ENCODE data around the gene STIP1.

STIP1 gene

DNA sequence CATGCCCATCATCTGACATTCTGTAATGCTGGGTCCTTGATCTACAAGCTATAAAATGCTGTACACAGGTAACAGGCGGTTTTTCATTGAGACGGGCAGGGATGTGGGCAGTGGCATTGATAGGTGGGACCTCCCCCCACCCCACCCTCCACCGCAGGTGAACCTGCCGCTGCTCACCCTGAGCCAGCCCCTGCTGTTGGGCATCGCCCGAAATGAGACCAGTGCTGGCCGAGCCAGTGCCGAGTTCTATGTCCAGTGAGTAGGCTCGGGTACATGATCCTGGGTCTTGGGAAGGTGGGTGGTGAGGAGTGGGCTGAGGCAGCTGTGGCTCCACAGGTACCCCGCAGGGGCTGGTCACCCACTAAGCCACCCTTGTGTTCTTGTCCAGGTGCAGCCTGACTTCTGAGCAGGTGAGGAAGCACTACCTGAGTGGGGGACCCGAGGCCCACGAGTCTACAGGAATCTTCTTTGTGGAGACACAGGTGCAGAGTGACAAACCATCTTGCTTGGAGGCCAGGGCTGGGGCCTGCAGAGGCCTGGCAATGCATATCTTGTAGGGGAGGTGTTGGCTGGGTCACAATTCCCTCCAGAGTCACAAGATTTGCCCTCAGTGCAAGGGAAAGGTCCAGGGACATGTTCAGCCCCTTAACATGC, 43.2 kb downstream of the STIP1 start:
- TF ChIP-seq, protein P1, sequence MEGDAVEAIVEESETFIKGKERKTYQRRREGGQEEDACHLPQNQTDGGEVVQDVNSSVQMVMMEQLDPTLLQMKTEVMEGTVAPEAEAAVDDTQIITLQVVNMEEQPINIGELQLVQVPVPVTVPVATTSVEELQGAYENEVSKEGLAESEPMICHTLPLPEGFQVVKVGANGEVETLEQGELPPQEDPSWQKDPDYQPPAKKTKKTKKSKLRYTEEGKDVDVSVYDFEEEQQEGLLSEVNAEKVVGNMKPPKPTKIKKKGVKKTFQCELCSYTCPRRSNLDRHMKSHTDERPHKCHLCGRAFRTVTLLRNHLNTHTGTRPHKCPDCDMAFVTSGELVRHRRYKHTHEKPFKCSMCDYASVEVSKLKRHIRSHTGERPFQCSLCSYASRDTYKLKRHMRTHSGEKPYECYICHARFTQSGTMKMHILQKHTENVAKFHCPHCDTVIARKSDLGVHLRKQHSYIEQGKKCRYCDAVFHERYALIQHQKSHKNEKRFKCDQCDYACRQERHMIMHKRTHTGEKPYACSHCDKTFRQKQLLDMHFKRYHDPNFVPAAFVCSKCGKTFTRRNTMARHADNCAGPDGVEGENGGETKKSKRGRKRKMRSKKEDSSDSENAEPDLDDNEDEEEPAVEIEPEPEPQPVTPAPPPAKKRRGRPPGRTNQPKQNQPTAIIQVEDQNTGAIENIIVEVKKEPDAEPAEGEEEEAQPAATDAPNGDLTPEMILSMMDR (IDR thresholded peaks at IDR 0.05; ENCODE audit: insufficient read depth, low read depth, low read length, missing control alignments) = no peak
- no peak for DNase-seq (ENCODE audit: low read depth)
- H3K4me3 ChIP-seq (ENCODE audit: low read length) = no peak overlapping the region

DNA sequence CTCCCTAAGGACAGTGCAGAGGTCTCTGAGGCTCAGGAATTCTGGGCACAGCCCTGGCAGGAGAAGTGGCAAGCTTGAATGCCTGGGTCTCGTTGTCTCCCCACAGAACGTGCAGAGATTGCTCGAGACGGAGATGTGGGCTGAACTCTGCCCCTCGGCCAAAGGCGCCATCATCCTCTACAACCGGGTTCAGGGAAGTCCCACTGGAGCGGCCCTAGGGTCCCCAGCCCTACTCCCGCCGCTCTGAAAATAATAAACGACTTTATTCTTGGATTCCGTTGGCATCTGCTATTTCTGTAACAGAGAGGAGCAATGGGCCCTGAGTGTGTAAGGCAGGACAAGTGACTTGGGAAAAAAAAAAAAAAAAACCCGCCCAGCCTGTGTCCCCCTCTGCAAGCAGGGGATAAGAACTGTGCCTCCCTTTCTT, 43.8 kb downstream of the STIP1 start:
- peak overlapping the region; percentile 80 for H3K4me3 ChIP-seq (ENCODE audit: low read length)
- DNase-seq (ENCODE audit: low read depth) = no peak
- TF ChIP-seq, protein P1 (IDR thresholded peaks at IDR 0.05; ENCODE audit: insufficient read depth, low read depth, low read length, missing control alignments) = no peak

DNA sequence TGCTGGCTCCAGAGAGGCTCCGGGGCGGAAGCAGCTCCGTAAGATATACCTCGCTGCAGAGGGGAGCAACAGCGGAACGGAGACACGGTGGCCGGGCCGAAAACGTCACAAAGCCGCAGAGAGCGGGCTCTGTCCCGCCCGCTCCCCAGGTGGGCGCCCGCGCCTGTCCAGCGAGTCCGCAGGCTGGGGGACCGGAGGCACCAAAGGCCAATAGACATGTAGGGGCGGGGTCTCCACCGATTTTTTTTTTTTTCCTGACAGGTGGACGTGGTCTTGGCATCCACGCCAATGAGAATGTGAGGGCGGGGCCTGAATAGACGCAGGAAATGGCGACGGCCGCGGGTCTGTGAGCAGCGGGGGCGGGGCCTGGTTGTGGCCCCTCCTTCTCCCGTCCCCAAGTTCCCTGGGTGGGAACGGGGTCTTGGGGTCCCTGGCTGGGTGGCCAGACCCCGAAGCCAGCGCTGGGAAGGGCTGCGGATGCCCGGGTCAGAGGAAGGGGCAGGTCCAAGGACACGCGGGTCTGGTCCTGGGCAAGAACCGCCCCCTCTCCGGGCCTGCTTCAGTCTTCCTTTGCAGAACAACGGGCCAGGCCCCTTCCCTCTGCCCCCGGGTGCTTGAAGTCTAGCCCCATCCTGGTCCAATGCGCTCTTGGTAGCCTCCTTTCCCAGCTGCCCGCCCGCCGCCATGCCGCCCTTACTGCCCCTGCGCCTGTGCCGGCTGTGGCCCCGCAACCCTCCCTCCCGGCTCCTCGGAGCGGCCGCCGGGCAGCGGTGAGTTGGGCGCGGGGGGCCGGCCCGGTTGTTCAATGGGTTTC, 44.4 kb downstream of the STIP1 start, which contains the start of gene DNAJC4:
Gene DNAJC4 (plus strand): TSS at position 378 of the 814 bp plus-strand sequence. CDS start 307 bp downstream, at position 685.
- H3K4me3 ChIP-seq (ENCODE audit: low read length) = peak within 1 kb of the TSS; percentile 80
- TF ChIP-seq, protein P1 (IDR thresholded peaks at IDR 0.05; ENCODE audit: insufficient read depth, low read depth, low read length, missing control alignments) = no peak

DNA sequence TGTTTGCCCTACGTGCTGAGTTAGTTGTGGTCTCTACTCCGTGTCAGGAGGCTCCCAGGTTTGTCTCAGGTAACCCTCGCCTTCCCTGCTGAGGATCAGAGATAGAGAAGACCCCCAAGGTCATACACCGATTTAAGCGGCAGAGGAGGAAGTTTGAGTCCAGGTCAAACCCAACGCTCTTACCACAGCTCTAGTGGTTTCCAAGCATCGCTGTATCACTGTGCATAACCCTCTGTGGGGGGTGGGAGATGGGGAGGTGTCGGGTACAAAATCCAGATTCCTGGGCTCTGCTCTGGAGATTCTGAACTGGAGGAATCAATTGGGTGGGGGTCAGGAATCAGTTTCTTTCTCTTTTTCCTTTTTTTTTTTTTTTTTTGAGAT, 45.0 kb downstream of the STIP1 start:
- TF ChIP-seq, protein P1 (IDR thresholded peaks at IDR 0.05; ENCODE audit: insufficient read depth, low read depth, low read length, missing control alignments) = no peak
- DNase-seq (ENCODE audit: low read depth) = no peak
- H3K4me3 ChIP-seq (ENCODE audit: low read length) = peak overlapping the region; percentile 80

More for the DNA sequence above, 44.4 kb downstream of the STIP1 start, which contains the start of gene DNAJC4:
- DNase-seq (ENCODE audit: low read depth) = peak; percentile 92

DNA sequence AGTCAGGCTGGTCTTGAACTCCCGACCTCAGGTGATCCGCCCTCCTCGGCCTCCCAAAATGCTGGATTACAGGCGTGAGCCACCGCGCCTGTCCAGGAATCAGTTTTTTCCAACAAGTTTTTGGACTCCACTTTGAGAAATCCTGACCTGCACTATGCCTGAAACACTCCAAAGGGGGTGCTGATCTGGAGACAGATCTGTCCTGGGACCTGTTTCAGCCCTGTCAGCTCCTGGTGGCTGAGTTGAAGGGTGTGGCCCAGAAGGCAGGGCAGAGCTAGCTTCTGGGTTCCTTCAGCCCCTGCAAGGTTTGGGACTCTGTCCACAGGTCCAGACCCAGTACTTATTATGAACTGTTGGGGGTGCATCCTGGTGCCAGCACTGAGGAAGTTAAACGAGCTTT, 45.6 kb downstream of the STIP1 start:
- TF ChIP-seq, protein P1 (IDR thresholded peaks at IDR 0.05; ENCODE audit: insufficient read depth, low read depth, low read length, missing control alignments) = no peak
- no peak overlapping the region for H3K4me3 ChIP-seq (ENCODE audit: low read length)
- DNase-seq (ENCODE audit: low read depth) = no peak

DNA sequence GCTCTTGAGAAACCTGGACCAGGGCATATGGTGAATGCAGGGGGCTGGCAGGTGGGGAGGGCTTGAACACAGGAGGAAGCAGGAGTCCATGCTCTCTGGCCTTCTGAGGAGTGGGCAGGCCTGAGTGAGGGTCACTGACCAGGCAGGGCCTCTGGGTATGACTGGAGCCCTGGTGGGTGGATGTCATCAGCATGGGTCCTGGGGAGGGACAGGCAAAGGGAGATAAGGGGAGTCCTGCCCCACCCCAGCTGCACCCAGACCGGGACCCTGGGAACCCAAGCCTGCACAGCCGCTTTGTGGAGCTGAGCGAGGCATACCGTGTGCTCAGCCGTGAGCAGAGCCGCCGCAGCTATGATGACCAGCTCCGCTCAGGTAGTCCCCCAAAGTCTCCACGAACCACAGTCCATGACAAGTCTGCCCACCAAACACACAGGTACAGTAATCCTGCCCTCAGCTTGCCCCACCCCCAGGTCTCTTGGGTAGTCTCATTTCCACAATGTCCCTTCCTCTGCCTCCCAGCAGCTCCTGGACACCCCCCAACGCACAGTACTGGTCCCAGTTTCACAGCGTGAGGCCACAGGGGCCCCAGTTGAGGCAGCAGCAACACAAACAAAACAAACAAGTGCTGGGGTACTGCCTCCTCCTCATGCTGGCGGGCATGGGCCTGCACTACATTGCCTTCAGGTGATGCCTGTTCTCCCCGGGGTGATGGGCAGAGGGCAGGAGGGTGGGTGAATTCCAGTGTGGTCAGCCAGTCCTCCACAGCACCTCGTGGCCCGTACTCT, 46.4 kb downstream of the STIP1 start:
- DNase-seq (ENCODE audit: low read depth) = no peak
- no peak overlapping the region for H3K4me3 ChIP-seq (ENCODE audit: low read length)
- TF ChIP-seq, protein P1 (IDR thresholded peaks at IDR 0.05; ENCODE audit: insufficient read depth, low read depth, low read length, missing control alignments) = no peak
